A549 treated with Mapracorat at 1 μM for 4 hours (cell line): Measurements from ENCODE around the gene GUCA1A. TPM values are rescaled to one million over a fixed set of nuclear protein-coding genes. Genes with fewer than 3 reads are reported as not detected.

Experiments used
- total RNA-seq: library from RNA; stranded (reverse); fragments of 200-300 nt; extraction: Qiagen RNA extraction; gene quantifications from 5 replicates; pipeline ENCODE4 v1.2.3, GENCODE V29; 2022

GUCA1A gene
- not detected in 5 replicates for total RNA-seq

GRCh38 chr6:42173101-42173500 is at the start of gene GUCA1A:
Gene GUCA1A (plus strand): TSS chr6:42173364. CDS start chr6:42173614, 250 bp downstream.

GRCh38 chr6:42142118-42142835 is 30.9 kb upstream of the GUCA1A start, which contains the start of gene C6orf132:
Gene C6orf132 (minus strand): TSS chr6:42142620. CDS start chr6:42142444, 176 bp downstream.

GRCh38 chr6:42217519-42218367 is 44.6 kb downstream of the GUCA1A start, which contains the start of gene MRPS10:
Gene MRPS10 (minus strand): TSS chr6:42217861. CDS start chr6:42217849, 12 bp downstream.

Other genes with a start within 250 kb of the GUCA1A start
- gene CCND3, start 231.6 kb upstream of the GUCA1A start, total RNA-seq, result 123 to 188 TPM (median 164 TPM) in 5 replicates
- gene TAF8, start 122.8 kb upstream of the GUCA1A start, total RNA-seq, result 12.6 to 14.6 TPM (median 13.6 TPM) in 5 replicates
- 1.9 to 3.0 TPM (median 2.5 TPM) in 5 replicates for gene C6orf132, start 30.7 kb upstream of the GUCA1A start, total RNA-seq
- 0.36 to 0.85 TPM (median 0.40 TPM) in 5 replicates for gene GUCA1B, start 21.6 kb downstream of the GUCA1A start, total RNA-seq
- 33.6 to 36.2 TPM (median 34.1 TPM) in 5 replicates for gene MRPS10, start 44.5 kb downstream of the GUCA1A start, total RNA-seq